ENCODE measurements around the gene FGFRL1.
"Not testable (repeated sequence)": the region's sequence is repeated elsewhere in the genome, so short reads cannot be mapped to it uniquely, and the experiment has no call there.

The FGFRL1 gene

GRCh38 chr4:991451-992296 lies 19.8 kb upstream of the FGFRL1 start:
- no peak for DNase-seq (ENCODE audit: low read depth, low spot score)

DNA sequence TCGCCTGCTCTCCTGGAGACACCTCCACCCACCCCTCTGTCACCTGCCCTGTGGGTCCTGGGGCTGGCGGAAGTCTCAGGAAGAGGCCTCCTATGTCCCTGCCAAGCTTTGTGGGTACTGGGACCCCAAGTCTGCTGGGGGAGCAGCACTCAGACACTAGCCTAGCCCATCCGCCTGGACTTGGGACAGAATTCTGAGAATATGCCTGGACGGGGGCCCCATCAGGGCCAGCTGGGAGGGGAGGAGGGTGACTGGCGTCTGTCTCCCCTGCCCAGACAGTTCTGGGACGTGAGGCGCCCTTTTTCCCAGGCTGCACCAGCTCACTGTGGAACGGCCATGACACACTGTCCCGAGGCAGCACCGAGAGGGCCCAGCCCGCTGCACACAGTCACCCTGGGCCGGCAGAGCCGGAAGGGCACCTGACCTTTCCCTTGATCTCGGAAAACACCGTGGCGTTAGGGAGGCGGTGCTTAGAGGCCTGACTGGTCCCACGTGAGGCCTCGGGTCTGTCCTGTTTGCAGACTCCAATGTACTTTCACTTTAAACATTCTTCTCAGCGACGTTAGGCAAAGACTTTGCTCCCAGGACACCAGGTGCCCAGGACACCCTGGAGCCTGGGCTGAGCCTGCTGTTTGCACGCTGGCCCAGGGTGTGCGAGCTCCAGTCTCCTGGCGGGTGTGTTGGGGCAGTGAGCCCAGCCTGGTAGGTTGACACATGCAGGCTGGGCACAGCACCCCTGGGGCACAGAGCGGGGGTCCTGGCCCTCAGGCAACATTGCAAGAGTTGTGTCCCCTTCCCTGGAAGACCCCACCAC lies 18.9 kb upstream of the FGFRL1 start:
- no peak overlapping the region for H3K27ac ChIP-seq
- no peak for DNase-seq (ENCODE audit: low read depth, low spot score)

More at GRCh38 chr4:991451-992296, 19.8 kb upstream of the FGFRL1 start:
- no peak overlapping the region for H3K27ac ChIP-seq

GRCh38 chr4:993111-994029 lies 18.1 kb upstream of the FGFRL1 start, which contains the start of gene SLC26A1:
Gene SLC26A1, minus strand, starts transcription at chr4:993404. Its CDS starts 1,701 bp downstream, at chr4:991703.
- no peak within 1 kb of the TSS for H3K27ac ChIP-seq
- no peak for DNase-seq (ENCODE audit: low read depth, low spot score)

DNA sequence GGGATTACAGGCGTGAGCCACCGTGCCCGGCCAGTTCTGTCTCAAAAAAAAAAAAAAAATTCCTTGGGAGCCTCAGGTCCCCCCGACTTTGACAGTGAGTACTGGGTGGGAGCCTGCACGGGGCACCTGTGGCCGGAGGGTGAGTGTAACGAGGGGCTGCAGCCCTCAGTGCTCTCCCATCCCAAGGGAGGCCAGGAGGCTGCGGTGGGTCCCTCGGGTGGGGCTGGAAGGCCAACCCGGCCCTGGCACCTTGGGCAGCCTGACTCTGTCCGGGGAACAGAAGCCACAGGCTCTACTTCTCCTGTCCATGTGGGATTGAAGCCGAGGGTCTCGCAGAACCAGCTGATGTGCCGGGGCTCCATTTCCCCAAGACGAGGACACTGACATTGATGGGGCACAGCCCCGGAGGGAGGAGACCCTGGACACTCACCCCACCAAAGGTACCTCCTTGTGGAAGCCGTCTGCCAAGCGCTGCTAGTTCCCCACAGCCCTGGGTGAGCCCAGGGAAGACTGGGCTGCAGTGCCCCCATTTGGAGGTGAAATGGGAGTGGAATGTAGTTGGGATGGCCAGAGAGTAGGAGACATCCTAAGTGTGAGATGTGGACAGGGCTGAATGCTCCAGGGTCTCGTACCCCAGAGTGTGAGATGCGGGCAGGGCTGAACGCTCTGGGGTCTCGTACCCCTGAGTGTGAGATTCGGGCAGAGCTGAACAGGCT lies 16.0 kb upstream of the FGFRL1 start:
- H3K27ac ChIP-seq: no peak overlapping the region
- no peak for DNase-seq (ENCODE audit: low read depth, low spot score)

DNA sequence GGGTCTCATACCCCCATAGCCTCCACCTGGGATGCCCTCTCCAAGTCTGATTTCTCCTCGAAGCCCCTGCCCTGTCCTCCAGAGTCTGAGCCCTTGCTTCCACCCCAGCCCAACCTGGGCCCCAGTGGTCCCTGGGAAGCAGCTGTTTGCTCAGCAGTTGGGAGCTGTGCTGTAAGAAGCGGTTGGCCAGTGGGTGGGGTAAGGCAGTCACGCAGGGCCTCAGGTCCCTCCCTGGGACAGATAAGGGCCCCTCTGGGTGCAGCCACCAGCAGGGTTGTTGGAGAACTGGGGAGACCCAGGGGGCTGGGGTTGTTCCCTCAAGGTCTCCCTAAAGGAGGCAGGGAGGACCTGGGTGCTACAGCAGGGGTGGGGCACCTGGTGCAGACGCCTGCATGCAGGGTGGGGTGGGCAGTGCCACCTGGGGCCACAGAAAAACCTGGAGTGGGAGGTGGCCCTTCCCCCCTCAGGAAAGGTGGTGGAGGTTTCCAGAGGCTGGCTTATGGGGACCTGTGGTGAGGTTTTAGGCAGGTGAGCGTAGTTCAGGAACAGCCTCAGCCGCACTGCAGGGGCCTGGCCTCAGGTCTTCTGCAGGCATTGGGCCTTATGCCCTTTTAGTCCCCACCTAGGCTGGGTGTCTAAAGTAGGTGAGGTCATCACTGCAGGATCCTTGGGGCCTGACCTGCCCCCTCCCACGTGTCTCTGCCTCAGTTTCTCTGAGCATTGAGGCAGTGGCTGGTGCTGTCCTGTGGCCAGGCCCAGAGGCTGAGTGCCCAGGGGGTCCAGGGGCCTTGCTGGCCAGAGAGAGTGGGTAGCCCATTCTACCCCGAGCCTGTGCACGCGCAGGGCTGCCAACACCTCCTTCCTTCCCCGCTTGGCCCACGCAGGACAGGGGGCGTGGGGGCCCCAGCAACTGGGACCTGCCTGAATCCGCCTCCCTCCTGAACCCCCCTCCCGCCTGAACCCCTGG lies 15.1 kb upstream of the FGFRL1 start:
- DNase-seq (ENCODE audit: low read depth, low spot score): no peak
- no peak overlapping the region for H3K27ac ChIP-seq

GRCh38 chr4:996997-997374 lies 14.4 kb upstream of the FGFRL1 start:
- no peak overlapping the region for H3K27ac ChIP-seq
- no peak for DNase-seq (ENCODE audit: low read depth, low spot score)

DNA sequence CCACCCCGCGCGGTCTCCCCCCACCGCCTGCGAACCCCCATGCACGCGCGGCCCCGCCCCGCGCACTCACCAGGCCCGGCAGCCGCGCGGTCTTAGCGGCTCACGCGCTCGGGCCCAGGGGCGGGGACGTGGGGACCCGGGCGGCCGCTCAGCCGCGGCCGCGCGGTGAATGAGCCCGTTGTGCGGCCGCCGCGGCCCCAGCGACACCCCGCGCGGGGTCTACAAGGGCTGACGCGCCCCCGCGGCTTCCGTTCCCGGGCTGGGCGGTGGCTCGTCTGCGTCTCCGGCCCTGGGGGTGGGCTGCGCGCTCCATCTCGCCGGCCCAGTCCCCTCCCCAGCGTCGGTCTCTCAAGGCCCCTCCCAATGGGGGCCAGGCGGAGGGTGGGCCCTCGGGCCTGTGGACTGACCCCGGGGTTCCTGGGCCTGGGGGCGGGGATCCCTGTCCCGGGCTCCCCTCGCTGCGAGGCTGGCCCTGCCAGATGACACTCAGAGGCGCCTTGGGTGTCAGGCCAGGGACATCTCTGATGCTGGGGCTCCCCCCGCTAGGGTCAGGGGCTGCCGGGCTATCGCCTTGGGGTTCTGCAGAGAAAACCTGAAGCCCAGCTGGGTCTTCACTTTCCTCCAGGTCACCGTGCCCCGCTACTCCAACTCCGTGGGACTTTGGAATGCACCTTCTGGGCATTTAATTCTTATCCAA lies 13.9 kb upstream of the FGFRL1 start:
- no peak overlapping the region for H3K27ac ChIP-seq
- DNase-seq (ENCODE audit: low read depth, low spot score): no peak

DNA sequence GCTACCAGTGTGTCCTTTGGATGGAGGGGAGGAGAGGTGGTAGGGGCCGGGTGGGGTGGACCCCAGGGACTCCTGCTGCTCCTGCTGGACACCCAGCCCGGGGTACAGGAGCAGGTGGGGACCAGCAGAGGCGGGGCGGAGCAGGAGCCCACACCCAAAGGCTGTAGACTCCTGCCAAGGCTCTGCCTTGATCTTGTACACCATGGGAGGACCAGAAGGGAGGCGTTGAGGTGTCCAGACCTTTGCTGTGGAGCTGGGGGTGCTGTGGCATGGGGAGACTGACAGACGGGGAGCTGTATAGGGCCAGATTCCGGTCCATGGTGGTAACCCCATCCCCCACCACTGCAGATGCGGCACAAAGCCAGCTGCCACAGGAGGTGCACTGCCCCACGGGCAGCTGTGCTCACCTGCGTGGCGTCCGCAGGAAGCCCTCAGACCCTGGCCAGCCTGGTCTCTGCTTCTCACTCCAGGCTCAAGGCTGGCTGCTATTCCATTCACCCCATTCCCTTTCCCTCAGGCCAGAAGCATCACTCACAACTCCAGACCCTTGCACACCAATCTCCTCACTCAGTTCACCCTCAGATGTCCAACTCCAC lies 13.2 kb upstream of the FGFRL1 start:
- no peak for DNase-seq (ENCODE audit: low read depth, low spot score)
- H3K27ac ChIP-seq: no peak overlapping the region

DNA sequence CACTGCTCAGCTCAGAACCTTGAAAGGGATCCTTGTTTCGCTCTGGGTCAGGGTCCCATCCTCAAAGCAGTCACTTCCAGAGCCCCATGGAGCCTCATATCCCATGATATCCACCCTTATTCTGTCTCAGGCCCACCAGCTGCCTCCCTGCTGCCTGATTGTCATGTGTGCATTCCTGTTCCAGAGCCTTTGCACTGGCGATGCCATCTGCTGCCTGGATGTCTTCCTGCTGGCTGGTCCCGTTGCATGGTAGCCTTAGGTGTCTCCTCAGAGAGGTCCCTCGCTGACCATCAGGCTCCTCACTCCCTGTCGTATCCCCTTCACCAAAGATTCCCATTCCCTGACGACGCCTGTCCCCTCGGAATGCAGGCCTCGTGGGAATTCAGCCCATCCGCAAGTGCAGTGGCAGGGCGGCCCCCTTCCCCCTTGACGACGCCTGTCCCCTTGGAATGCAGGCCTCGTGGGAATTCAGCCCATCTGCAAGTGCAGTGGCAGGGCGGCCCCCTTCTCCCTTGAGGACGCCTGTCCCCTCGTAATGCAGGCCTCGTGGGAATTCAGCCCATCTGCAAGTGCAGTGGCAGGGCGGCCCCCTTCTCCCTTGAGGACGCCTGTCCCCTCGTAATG lies 12.1 kb upstream of the FGFRL1 start:
- H3K27ac ChIP-seq: not testable (repeated sequence)

DNA sequence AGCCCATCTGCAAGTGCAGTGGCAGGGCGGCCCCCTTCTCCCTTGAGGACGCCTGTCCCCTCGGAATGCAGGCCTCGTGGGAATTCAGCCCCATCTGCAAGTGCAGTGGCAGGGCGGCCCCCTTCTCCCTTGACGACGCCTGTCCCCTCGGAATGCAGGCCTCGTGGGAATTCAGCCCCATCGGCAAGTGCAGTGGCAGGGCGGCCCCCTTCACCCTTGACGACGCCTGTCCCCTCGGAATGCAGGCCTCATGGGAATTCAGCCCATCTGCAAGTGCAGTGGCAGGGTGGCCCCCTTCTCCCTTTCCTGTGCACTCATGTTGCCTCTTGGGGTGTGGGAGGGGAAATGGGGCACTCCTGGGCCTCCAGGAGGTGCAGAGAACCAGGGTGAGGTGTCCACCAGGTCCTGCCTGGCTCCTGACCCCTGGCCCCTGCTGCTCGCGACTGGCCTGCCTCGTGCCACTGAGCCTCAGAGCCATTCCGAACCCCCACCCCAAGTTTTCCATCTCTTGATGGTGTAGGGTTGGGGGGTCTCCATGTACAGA lies 11.5 kb upstream of the FGFRL1 start:
- DNase-seq (ENCODE audit: low read depth, low spot score): no peak
- no peak overlapping the region for H3K27ac ChIP-seq

More for the DNA sequence above, 12.1 kb upstream of the FGFRL1 start:
- not testable (repeated sequence) for DNase-seq (ENCODE audit: low read depth, low spot score)

DNA sequence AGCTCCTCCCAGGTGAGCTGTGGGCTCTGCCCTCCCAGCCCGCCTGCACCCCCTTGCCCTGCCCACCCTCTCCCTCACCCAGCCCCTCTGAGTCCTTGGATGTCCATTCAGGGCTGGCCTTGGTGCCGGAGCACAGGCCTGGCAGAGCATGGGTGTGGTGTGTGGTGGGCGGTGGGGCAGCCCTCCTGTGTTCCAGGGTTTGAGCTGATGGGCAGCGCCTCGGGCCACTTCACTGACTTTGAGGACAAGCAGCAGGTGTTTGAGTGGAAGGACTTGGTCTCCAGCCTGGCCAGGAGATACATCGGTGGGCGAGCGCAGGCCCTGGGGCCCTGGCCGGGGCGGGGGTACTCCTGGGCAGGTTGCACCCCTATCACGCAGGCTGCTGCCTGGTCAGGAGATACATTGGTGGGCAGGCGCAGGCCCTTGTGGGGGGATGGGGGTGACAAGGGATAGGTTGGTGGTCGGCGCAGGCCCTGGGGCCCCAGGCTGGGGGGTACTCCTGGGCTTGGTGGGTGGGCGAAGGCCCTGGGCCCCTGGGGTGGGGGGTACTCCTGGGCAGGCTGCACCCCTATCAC lies 10.7 kb upstream of the FGFRL1 start:
- H3K27ac ChIP-seq: no peak overlapping the region
- no peak for DNase-seq (ENCODE audit: low read depth, low spot score)

DNA sequence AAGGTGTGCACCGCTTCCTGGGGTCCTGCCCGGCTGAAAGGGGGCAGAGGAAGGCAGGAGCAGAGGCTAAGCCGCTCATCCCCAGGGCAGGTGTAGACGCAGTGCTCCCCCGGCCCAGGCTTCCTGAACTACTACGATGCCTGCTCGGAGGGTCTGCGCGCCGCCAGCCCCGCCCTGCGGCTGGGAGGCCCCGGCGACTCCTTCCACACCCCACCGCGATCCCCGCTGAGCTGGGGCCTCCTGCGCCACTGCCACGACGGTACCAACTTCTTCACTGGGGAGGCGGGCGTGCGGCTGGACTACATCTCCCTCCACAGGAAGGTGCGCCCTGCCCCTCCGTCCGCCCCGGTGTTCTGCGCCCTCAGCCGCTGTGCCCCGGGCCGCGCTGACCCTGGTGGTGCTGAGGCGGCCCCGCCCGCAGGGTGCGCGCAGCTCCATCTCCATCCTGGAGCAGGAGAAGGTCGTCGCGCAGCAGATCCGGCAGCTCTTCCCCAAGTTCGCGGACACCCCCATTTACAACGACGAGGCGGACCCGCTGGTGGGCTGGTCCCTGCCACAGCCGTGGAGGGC lies 9.8 kb upstream of the FGFRL1 start:
- DNase-seq (ENCODE audit: low read depth, low spot score): no peak
- H3K27ac ChIP-seq: no peak overlapping the region

GRCh38 chr4:1002131-1002630 lies 9.2 kb upstream of the FGFRL1 start:
- no peak for DNase-seq (ENCODE audit: low read depth, low spot score)
- no peak overlapping the region for H3K27ac ChIP-seq

GRCh38 chr4:1002631-1003251 lies 8.7 kb upstream of the FGFRL1 start:
- H3K27ac ChIP-seq: no peak overlapping the region
- DNase-seq (ENCODE audit: low read depth, low spot score): no peak

GRCh38 chr4:1003271-1004070 lies 8.0 kb upstream of the FGFRL1 start:
- DNase-seq (ENCODE audit: low read depth, low spot score): no peak
- no peak overlapping the region for H3K27ac ChIP-seq
